Fibroblast of the aortic adventitia (primary cell): ENCODE measurements around the gene NT5C. TPM values are rescaled to one million over a fixed set of nuclear protein-coding genes. Genes with fewer than 3 reads are reported as not detected.

Experiments used
- DNase-seq: peaks from one replicate; pipeline ENCODE4 v3.0.0-alpha.2; 2010; ENCODE audit warnings: low read depth
- H3K4me3 ChIP-seq: 2 replicates; pipeline ENCODE4 v1.5.1; 2011; ENCODE audit warnings: low read depth, mild to moderate bottlenecking, control low read depth, low read length, moderate library complexity
- total RNA-seq: library from RNA; depleted of rRNA; stranded (reverse); fragments of >200 nt; gene quantifications from 2 replicates; pipeline ENCODE4 v1.2.3, GENCODE V29; 2012; ENCODE audit warnings: low replicate concordance
- TF ChIP-seq, protein P1 (sequence below): IDR thresholded peaks from 2 replicates; pipeline ENCODE4 v1.5.1; 2011; ENCODE audit warnings: mild to moderate bottlenecking, low read length, control low read depth, inconsistent platforms; ENCODE audit not compliant: insufficient read depth

Gene NT5C
- total RNA-seq, 1 donor = 39.8 TPM

DNA sequence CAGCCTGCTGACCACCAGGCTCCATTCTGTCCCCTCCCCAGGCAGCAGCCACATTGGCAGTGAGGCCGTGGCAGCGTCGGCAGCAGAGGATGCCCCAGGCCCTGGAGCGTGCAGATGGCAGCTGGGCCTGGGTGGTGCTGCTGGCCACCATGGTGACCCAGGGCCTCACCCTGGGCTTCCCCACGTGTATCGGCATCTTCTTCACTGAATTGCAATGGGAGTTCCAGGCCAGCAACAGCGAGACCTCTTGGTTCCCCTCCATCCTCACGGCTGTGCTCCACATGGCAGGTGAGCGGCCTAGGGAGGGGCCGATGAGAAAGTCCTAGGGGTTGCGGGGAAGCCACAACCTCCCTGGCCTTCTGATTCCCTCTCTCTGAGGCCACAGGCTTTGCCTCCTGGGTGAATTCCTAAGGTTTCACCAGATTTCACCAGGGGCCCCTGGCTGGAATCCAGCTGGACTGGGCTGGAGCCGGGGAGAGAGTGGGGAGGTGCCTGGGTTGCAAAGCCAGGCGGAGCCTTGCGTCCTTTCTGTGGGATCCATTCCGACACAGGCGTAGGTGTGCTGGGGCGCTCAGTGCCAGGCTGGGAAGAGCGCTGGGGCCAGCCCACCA lies 37.9 kb downstream of the NT5C start:
- H3K4me3 ChIP-seq = no peak overlapping the region
- TF ChIP-seq, protein P1, sequence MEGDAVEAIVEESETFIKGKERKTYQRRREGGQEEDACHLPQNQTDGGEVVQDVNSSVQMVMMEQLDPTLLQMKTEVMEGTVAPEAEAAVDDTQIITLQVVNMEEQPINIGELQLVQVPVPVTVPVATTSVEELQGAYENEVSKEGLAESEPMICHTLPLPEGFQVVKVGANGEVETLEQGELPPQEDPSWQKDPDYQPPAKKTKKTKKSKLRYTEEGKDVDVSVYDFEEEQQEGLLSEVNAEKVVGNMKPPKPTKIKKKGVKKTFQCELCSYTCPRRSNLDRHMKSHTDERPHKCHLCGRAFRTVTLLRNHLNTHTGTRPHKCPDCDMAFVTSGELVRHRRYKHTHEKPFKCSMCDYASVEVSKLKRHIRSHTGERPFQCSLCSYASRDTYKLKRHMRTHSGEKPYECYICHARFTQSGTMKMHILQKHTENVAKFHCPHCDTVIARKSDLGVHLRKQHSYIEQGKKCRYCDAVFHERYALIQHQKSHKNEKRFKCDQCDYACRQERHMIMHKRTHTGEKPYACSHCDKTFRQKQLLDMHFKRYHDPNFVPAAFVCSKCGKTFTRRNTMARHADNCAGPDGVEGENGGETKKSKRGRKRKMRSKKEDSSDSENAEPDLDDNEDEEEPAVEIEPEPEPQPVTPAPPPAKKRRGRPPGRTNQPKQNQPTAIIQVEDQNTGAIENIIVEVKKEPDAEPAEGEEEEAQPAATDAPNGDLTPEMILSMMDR = no peak
- DNase-seq = no peak

DNA sequence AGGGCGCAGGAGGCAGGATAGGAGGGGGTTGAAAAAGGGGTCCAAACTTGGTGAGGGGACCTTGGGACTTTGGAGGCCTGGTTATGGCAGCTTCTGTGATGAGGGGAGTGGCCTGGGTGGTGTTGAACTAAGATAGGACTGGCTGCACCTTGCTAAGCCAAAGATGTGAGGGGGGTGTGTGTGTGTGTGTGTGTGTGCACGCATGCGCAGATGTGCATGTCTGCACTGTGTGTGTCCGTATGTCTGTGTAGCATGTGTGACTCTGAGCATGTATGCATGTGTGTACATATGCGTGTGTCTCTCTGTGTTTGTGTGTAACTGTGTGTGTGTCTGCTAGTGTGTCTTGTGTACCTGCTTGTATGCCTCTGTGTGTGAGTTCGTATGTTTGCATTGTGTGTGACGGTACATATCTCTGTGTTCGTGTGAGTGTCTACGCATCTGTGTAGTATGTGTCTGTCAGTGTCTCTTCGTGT lies 39.7 kb downstream of the NT5C start:
- TF ChIP-seq, protein P1 = no peak
- no peak overlapping the region for H3K4me3 ChIP-seq
- DNase-seq = no peak

DNA sequence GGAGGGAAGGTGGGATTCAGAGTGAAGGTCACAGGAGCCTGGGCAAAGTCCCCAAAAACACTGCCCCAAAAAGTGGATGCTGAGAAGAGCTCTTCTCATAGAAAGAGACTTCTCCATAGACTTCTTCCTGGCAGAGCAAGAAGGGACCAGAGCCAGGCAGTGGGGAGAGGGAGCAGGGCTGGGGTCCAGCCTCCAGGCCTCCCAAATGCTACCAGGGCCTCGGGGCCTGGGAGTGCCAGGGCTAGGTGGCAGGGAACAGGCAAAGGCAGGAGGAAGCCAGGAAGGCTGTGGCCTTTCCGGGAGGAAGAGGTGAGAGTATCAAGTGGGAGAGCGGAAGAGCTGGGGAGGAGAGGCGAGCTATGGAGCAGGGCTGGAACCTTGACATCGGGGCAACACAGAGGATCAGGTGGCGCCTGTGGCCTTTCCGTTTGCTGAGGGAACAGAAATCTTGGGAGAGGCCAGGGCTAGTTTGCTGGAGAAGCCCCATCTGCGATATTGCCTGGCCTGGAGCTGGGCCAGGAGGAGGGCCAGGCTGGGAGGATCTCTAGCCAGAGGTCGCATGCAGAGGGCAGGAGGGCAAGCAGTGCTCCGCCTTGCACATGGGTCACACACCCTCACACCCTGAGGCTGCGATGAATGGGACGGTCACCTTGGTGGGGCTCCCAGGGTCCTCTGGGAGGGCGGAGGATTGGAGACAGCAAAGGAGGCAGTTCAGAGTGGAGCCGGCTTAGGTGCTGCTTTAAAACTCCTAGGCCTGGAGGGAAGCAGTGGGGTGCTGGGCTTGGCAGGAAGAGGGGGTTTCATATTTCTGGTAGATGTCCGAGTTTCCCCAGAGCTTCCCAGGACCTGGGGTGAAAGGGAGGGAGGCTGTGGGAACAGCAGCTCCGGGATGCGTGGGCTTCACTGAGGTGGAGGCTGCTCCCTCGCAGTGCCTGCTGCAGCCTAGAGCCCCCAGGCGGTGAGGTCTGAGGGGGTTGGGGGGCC lies 40.4 kb downstream of the NT5C start:
- DNase-seq = no peak
- TF ChIP-seq, protein P1 = no peak
- no peak overlapping the region for H3K4me3 ChIP-seq

DNA sequence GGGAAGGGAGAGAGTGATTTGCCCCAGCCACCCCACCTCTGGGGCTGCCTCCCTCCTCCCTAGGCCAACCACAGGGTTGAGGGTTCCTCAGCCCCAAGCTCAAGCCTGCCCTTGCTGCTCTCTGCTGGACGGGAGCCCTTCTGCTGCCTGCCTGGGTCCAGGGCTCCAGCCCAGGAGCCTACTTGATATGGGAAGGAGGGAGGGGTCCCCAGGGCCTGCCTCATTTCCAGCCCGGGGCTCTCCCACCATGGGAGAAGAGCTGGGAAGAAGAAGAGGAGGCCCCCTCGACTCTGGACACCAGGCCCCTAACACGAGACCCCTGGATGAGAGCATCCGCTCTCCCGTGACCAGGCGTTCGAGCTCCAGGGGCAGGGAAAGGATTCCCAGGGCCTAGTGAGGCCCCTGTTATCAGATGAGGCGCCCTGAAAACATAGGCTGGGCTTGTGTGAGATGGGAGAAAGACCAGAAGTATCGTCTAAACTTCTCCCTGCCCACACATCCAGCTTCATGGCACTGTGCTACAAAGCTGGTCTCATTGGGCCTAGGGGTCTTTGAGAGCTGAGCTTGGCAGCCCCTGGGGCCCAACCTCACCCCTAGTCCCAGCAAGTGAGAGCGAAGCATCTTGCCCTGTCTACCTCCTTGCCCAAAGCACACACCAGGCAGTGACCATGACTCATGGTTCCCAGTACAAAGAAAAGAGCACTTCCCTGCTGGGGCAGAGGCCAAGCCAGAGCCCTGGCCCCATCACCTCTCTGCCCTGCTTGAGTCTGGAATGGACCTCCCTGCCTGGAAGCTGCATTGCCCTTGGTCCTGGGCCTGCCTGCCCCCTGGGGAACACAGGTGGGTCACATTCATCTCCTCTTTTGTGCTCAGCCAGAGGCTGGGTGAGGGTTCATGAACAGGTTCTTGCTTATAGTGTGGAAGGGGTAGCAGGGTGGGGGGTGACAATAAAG lies 42.8 kb downstream of the NT5C start:
- DNase-seq = no peak
- peak overlapping the region; percentile 47 for H3K4me3 ChIP-seq
- TF ChIP-seq, protein P1 = no peak

DNA sequence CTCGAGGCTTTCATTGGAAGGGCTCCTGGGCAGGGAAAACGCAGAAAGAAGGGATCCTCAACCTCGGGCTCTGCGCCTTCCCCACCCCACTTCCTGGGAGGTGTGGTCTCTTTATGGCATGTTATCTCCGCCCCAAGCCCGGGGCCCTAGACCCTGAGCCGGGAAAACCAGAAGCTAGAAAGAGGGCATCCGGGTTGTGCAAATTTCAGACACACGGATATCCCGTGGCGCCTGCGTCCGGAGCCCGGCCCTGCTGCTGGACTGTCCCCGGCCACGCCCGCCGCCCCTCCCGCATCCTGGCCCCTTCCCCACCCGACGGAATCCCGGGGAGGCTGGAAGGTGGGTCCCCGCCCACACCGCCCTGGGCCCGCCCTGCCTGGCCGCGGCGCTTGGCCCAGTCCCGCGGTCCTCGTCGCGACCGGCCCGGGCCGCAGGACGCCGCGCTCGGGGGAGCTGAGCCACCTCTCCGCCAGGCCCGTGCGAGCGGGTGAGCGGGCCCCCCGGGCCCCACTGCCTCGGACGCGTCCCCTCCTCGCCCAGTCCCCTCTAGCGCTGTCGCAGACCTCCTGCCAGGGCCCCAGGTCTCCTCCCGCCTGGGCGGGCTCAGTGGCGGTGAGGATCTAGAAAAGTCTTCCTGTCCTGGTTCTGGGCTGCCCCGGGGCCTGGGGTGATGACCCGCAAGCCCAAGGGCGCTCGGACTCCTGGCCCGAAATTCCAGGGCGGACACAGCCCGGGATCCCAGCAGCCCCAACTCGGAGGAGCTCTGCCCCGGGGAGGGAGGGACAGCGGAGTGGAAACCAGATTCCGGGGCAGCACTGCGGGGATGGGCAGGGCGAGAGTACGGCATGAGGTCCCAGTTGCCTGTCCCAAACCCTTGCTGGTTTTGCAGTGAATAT lies 43.7 kb downstream of the NT5C start, which contains the start of gene SLC16A5:
Gene SLC16A5 (plus strand): TSS at position 397 of the 896 bp plus-strand sequence. CDS start 5,683 bp downstream, outside the sequence.
- TF ChIP-seq, protein P1 = no peak
- peak within 1 kb of the TSS; percentile 47 for H3K4me3 ChIP-seq
- peak; percentile 41 for DNase-seq
